Suppressor macrophage treated with lipopolysaccharide for 1 hour (primary cell): Measurements from ENCODE around the gene FMN1.
A peak's percentile ranks its signal among the peaks of the same experiment; 100 is the strongest.

Source experiments
- DNase-seq, 3 donors: peaks; one replicate each; pipeline ENCODE4 v3.0.0-alpha.2; 2020 to 2022

FMN1 gene

DNA sequence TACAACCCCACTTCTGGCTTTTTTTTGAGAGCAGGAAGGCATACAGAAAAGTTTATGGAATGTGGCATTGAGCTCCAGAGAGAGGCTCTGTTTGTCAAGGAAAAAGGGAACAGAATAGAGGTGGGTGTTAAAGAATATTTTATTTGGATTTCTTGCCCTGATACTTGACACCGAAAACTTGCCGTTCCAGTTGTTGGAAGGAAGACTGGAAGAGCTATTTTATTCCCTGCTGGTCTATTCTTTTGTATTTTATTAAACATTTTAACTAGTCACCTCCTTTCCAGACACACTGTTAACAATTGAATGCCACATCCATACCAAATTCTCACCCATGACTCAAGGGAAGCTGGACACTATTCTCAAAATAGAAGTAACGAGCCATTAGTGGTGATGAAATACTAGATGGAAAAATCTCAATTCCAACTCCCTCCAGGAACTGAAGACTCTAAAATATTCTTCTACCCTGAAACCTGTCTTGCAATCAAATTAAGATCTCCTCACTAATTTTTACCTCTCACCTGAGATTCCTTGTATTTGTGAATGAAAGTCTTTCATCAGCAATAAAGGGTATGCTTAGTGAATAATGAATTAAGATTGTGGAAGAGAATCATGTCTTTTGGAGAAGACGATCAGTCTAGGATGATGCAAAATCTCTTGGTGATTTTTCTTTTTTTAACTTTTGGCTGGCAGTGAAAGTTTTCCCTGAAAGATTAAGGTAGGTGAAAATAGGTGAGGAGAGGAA is 448.2 kb downstream of the FMN1 start:
- peak in 1 of 3 donors; percentile 14 for DNase-seq

DNA sequence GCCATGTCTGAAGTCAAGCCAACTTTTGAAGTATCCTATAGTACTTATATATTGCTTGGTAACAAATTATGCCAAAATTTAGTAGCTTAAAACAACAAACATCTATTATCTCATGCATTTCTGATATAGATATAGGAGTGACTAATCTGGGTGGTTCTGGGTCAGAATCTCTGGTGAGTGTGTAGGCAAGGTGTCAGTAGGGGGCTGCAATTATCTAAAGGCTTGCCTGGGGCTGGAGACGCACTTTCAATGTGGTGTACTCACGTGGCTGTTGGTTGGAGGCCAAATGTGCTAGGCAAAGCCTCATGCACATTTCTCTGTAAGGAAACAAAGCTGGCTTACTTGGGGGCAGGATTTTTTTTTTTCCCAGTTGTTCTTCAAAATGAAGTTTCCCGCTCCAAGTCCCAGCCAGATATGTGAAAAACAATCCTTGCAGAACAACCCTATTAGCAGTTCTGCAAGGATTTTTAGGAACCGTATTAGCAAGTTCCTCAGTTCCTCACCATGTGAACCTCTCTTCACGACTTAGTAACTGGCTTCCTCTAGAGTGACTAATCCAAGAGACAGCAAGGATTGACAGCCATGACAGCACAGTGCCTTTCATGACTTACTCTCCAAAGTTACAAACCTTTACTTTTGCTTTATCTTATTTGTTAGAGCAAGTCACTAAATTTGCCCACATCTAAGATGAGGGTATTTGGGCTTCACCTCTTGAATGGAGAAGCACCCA is 450.9 kb downstream of the FMN1 start:
- peak; percentile 23 to 56 (median 47) for DNase-seq

- DNase-seq = peak in 1 of 3 donors; percentile 14
Measured at GRCh38 chr15:32739522-32740063, 454.9 kb downstream of the FMN1 start.

DNA sequence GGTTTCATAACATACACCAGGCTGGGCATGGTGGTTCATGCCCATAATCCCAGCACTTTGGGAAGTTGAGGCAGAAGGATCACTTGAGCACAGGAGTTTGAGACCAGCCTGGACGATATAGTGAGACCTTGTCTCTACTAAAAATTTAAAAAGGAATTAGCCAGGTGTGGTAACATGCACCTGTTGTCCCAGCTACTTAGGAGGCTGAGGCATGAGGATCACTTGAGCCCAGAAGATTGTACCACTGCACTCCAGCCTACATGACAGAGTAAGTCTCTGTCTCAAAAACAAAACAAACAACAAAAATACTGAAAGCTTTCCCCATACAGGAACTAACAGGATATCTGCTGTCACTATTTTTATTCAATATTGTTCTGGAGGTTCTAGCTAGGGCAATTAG is 455.8 kb downstream of the FMN1 start:
- peak in 1 of 3 donors; percentile 15 for DNase-seq

- DNase-seq = no peak
Measured at GRCh38 chr15:32737304-32737703, 457.2 kb downstream of the FMN1 start.

GRCh38 chr15:32736701-32737061 is 457.8 kb downstream of the FMN1 start:
- DNase-seq = no peak

DNA sequence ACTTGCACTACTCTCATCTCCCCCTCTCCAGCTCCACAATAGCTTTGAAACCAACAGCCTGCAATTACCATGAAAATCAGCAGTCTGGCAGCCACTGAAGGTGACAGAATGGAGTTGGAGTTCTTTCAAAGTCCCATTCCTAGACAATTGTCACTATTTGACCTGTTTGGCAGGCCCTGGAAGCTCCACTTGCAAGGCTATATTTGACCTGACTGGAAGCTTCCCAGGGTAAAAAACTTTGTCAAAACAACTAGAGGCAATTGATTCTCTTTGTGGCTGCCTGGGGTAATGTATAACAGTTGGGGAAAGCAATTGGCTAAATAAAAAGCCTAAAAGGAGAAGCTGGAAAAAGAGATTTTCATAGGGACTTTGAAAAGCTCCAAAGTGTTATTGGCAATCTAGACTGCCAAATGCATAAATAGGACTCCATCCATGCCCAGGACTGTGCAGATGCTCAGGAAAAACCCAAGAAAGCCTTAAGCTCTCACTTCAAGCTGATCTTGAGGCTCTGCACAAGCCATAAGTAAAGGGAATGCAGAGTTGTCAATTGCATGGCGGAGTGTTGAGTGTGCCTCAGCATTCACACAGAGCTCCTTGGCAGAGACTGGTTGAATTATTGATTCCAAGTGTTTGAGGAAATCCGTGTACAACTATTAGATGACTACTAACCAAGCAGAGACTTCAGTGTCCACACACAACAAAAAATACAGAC is 458.4 kb downstream of the FMN1 start:
- peak in 1 of 3 donors; percentile 15 for DNase-seq

GRCh38 chr15:32733281-32733680 is 461.2 kb downstream of the FMN1 start:
- DNase-seq = no peak

DNA sequence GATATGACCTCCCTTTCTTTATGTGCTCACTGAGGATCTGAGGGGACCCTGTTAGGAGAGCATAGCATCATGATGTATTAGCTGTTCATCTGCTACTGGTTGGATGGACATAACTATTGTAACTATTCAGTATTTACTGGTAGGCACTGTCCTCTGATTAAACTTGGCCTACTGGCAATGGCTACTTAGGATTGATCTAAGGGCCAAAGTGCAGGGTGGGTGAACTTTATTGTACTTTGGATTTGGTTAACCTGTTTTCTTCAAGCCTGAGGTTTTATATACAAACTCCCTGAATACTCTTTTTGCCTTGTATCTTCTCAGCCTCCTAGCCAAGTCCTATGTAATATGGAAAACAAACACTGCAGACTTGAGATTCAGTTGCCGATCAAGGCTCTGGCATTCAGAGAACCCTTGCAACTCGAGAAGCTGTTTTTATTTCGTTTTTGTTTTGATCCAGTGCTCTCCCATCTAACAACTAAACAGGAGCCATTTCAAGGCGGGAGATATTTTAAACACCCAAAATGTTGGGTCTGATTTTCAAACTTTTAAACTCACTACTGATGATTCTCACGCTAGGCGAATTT is 461.8 kb downstream of the FMN1 start:
- DNase-seq = peak in 1 of 3 donors; percentile 12

GRCh38 chr15:32730677-32731654 is 463.5 kb downstream of the FMN1 start:
- DNase-seq = peak; percentile 18 to 44 (median 22)

DNA sequence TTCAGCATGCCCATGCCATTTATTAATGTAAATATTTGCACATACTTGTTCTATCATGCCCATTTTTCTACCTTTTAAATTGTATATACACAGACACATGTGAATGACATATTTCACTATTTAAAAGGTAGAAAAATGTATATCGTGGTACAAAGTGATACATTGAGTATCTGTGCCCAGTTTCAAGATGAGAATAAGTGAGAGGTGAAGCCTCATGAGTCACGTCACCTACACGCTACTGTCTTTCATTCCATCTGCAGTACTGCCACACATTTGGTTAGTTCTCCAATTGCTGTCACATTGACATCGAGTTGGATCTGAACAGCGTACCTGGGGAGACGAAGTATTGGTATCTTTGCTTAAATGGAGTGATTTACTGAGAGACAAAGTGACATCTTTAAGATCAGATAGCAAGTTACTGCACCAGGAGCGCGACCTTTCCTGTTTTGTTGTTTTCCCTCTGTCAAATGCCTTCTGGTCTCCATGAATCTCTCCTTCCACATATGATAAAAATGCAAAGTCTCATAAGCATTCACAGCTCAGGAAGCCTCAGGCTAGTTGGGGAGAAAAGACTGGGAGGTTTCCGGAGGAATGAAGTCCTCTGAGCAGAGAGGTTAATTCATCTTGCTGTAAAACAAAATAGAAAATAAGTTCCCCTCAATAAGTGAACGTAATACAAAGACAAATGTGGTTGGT is 464.7 kb downstream of the FMN1 start:
- peak in 1 of 3 donors; percentile 6 for DNase-seq

GRCh38 chr15:32723171-32723948 is 471.2 kb downstream of the FMN1 start:
- no peak for DNase-seq

- DNase-seq = no peak
Measured at GRCh38 chr15:32722136-32722535, 472.4 kb downstream of the FMN1 start.

GRCh38 chr15:32721596-32721995 is 472.9 kb downstream of the FMN1 start:
- DNase-seq = no peak

GRCh38 chr15:32718821-32719716 is 475.4 kb downstream of the FMN1 start:
- peak; percentile 25 to 59 (median 46) for DNase-seq

- DNase-seq = peak; percentile 17 to 28 (median 21)
Measured at GRCh38 chr15:32718227-32718820, 476.2 kb downstream of the FMN1 start.

DNA sequence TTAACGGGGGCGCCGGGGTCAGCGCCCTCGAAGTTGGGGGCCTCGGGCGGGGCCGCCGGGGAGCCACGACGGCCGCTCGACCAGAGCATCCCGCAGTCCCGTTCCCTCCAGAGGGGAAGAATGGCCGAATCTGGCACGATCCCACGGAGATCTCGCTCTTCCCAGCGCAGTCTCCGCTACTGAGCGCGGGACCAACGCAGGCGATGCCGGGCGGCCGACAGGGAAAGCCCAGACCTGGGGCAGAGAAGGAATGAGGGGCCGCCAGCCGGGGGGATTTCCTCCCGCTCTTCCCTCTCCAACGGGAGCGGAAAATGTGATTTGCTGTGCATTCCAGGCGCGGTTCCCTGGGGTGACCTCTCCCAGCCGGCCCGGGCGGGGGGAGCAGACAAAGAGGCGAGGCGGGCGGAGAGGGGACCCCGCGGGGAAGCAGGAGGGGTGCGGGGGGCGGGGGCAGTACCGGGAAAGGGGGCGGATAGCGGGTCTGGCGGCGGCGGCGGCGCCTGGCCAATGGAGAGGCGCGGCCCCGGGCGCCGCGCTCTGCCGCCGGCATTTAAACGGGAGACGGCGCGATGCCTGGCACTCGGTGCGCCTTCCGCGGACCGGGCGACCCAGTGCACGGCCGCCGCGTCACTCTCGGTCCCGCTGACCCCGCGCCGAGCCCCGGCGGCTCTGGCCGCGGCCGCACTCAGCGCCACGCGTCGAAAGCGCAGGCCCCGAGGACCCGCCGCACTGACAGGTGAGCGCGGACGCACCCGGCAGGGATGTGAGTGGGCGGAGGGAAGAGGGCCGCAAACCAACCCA is 476.9 kb downstream of the FMN1 start, which contains the start of gene GREM1:
GREM1 (plus strand) TSS at position 579 of the 801 bp plus-strand sequence. CDS start 12,687 bp downstream, outside the sequence.
- peak; percentile 35 to 65 (median 50) for DNase-seq
